Fibroblast of lung (primary cell): ENCODE data around the gene LRRC8D. TPM values are rescaled to one million over a fixed set of nuclear protein-coding genes. Genes with fewer than 3 reads are reported as not detected.
"Not testable (repeated sequence)": the region's sequence is repeated elsewhere in the genome, so short reads cannot be mapped to it uniquely, and the experiment has no call there.

Source experiments
- DNase-seq, 2 donors: peaks; one replicate each; pipeline versions ENCODE4 v3.0.0 to v3.0.0-alpha.2; 2010; ENCODE audit warnings: low read depth in 2 of 2
- H2AFZ ChIP-seq: 2 replicates; pipeline ENCODE4 v1.5.1; 2012; ENCODE audit warnings: low read length, control low read depth, inconsistent platforms
- H3K27ac ChIP-seq: 2 replicates; pipeline ENCODE4 v1.5.1; 2011; ENCODE audit warnings: low read length, control low read depth; ENCODE audit not compliant: insufficient read depth
- H3K27me3 ChIP-seq: 2 replicates; pipeline ENCODE4 v1.5.1; 2011; ENCODE audit warnings: mild to moderate bottlenecking, low read length; ENCODE audit not compliant: control insufficient read depth, insufficient read depth
- H3K36me3 ChIP-seq: 2 replicates; pipeline ENCODE4 v1.5.1; 2011; ENCODE audit warnings: low read length; ENCODE audit not compliant: control insufficient read depth, insufficient read depth
- H3K4me1 ChIP-seq: 2 replicates; pipeline ENCODE4 v1.5.1; 2011; ENCODE audit warnings: low read length; ENCODE audit not compliant: control insufficient read depth, insufficient read depth; ENCODE audit errors: extremely low read depth
- H3K4me2 ChIP-seq: 2 replicates; pipeline ENCODE4 v1.5.1; 2011; ENCODE audit warnings: low read length, control low read depth; ENCODE audit not compliant: insufficient read depth; ENCODE audit errors: extremely low read depth
- H3K4me3 ChIP-seq, 4 experiments: fragments of 200-600 bp in 1 of 4; sonication (generic) in 1 of 4; replicated peaks in 1 of 4; 2 replicates each; pipeline ENCODE4 v1.5.1; 2011 to 2016; ENCODE audit warnings: low read length in 4 of 4, low read depth in 3 of 4, mild to moderate bottlenecking in 3 of 4, control low read depth in 2 of 4, inconsistent platforms in 1 of 4, mixed read lengths in 1 of 4; ENCODE audit not compliant: insufficient read depth in 1 of 4; ENCODE audit errors: control extremely low read depth in 1 of 4
- H3K79me2 ChIP-seq: 2 replicates; pipeline ENCODE4 v1.5.1; 2012; ENCODE audit warnings: mild to moderate bottlenecking, low read length, inconsistent platforms; ENCODE audit not compliant: control insufficient read depth, insufficient read depth
- H3K9ac ChIP-seq: 2 replicates; pipeline ENCODE4 v1.5.1; 2011; ENCODE audit warnings: mild to moderate bottlenecking, low read length, control low read depth; ENCODE audit not compliant: insufficient read depth
- H3K9me3 ChIP-seq: 2 replicates; pipeline ENCODE4 v1.5.1; 2012; ENCODE audit warnings: low read depth, low read length; ENCODE audit not compliant: control insufficient read depth, insufficient read depth
- H4K20me1 ChIP-seq: 2 replicates; pipeline ENCODE4 v1.5.1; 2011; ENCODE audit warnings: low read length; ENCODE audit not compliant: control insufficient read depth, insufficient read depth; ENCODE audit errors: extremely low read depth
- EZH2 ChIP-seq: IDR thresholded peaks from 2 replicates; pipeline ENCODE4 v1.5.1; 2012; ENCODE audit warnings: low read length, control low read depth, mild to moderate bottlenecking; ENCODE audit errors: missing control alignments
- polyA plus RNA-seq, 2 donors: library from polyadenylated mRNA; depleted of rRNA in 1 of 2; stranded (reverse) in 1 of 2; unstranded in 1 of 2; fragments of >200 nt; gene quantifications; 2 replicates each; pipeline ENCODE4 v1.2.1, GENCODE V29; 2011 to 2012; ENCODE audit warnings: missing spikeins in 1 of 2
- total RNA-seq: library from RNA; depleted of rRNA; stranded (reverse); fragments of >200 nt; gene quantifications from 2 replicates; pipeline ENCODE4 v1.2.1, GENCODE V29; 2014
- TF ChIP-seq, protein P1 (sequence below), 2 donors: IDR thresholded peaks in 1 of 2; conservative IDR thresholded peaks in 1 of 2; 1 replicate in 1 of 2; 2 replicates in 1 of 2; pipeline ENCODE4 v1.5.1; 2011 to 2012; ENCODE audit warnings: low read length in 2 of 2, control low read depth in 1 of 2, inconsistent platforms in 1 of 2, low read depth in 1 of 2, mild to moderate bottlenecking in 1 of 2

The LRRC8D gene
- total and polyA plus RNA-seq, 2 donors (not counting 1 experiment from before 2014, with no cell fraction given), result 41.0 to 58.1 TPM

DNA sequence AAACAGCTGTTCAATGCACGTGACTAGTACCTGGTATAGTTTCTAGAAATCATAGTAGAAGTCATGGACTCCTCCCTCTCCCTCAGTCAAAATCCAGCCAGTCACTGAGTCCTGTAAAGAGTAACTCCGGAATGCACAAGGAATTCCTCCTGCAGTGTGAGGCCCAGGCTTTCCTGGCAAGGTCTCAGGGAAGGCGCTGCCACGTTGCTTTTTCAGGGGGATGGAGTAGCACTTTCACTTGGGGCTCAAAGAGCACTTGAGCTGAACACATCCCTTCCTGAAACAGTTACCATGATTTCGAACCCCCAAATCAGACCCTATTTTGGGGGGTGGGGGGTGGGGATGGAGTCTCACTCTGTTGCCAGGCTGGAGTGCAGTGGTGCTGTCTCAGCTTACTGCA is 26.4 kb upstream of the LRRC8D start:
- Histone ChIP-seq H3K4me2 (no peak overlapping the region), H2AFZ (no peak overlapping the region), H3K27ac (no peak overlapping the region), H4K20me1 (no peaks in the 10 kb centered on the region), H3K4me3 (no peak overlapping the region), H3K36me3 (no peaks in the 10 kb centered on the region), H3K27me3 (no peaks in the 10 kb centered on the region), H3K79me2 (no peaks in the 10 kb centered on the region), H3K9me3 (no peaks in the 10 kb centered on the region), H3K4me1 (no peaks in the 10 kb centered on the region), H3K9ac (no peak overlapping the region)
- TF ChIP-seq EZH2, result no peak
- TF ChIP-seq, protein P1, sequence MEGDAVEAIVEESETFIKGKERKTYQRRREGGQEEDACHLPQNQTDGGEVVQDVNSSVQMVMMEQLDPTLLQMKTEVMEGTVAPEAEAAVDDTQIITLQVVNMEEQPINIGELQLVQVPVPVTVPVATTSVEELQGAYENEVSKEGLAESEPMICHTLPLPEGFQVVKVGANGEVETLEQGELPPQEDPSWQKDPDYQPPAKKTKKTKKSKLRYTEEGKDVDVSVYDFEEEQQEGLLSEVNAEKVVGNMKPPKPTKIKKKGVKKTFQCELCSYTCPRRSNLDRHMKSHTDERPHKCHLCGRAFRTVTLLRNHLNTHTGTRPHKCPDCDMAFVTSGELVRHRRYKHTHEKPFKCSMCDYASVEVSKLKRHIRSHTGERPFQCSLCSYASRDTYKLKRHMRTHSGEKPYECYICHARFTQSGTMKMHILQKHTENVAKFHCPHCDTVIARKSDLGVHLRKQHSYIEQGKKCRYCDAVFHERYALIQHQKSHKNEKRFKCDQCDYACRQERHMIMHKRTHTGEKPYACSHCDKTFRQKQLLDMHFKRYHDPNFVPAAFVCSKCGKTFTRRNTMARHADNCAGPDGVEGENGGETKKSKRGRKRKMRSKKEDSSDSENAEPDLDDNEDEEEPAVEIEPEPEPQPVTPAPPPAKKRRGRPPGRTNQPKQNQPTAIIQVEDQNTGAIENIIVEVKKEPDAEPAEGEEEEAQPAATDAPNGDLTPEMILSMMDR (conservative IDR thresholded peaks at IDR 0.05 in 1 of 2, IDR thresholded peaks at IDR 0.05 in 1 of 2; ENCODE audit: low read depth in 1 of 2, low read length in 2 of 2), result no peak
- DNase-seq, result peak in 1 of 2 donors; percentile 71

DNA sequence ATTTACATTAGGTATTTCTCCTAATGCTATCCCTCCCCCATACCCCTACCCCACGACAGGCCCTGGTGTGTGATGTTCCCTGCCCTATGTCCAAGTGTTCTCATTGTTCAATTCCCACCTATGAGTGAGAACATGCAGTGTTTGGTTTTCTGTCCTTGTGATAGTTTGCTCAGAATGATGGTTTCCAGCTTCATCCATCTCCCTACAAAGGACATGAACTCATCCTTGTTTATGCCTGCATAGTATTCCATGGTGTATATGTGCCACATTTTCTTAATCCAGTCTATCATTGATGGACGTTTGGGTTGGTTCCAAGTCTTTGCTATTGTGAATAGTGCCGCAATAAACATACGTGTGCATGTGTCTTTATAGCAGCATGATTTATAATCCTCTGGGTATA is 25.3 kb upstream of the LRRC8D start:
- H4K20me1 ChIP-seq, H3K36me3 ChIP-seq, H3K4me3 ChIP-seq: not testable (repeated sequence)

DNA sequence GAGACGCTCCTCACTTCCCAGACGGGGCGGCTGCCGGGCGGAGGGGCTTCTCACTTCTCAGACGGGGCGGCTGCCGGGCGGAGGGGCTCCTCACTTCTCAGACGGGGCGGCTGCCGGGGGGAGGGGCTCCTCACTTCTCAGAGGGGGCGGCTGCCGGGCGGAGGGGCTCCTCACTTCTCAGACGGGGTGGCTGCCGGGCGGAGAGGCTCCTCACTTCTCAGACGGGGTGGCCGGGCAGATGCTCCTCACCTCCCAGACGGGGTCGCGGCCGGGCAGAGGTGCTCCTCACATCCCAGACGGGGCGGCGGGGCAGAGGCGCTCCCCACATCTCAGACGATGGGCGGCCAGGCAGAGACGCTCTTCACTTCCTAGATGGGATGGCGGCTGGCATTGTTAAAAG is 23.0 kb upstream of the LRRC8D start:
- H3K36me3 ChIP-seq, H3K27me3 ChIP-seq, H4K20me1 ChIP-seq, H3K27ac ChIP-seq, H3K4me2 ChIP-seq, DNase-seq, H3K79me2 ChIP-seq, H3K4me3 ChIP-seq, H2AFZ ChIP-seq, H3K9me3 ChIP-seq, H3K9ac ChIP-seq, H3K4me1 ChIP-seq: not testable (repeated sequence)

More for the DNA sequence above, 25.3 kb upstream of the LRRC8D start:
- not testable (repeated sequence) for H3K27me3 ChIP-seq, H2AFZ ChIP-seq, H3K79me2 ChIP-seq, H3K9me3 ChIP-seq, H3K27ac ChIP-seq, H3K9ac ChIP-seq, H3K4me1 ChIP-seq, DNase-seq, H3K4me2 ChIP-seq

DNA sequence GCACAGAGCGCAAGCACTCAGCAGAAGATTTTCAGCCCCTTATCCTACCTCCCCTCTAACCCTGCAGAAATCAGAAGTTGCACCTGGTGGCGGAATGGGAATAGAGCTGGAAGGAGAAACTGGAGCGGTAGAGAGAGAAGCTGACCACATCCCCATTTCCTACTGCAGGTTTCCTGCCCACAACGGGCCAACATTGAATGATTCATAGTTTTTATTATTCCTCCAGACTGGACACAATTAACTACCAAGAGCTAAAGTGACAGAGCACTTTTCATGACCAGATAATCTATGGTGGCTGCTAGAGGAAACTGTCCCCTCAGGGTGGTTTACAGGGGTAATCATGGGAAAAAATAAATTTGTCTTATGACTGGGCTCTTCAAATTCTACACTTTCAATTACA is 21.3 kb upstream of the LRRC8D start:
- Histone ChIP-seq H3K27ac (no peak overlapping the region), H3K4me2 (no peak overlapping the region), H3K9me3 (no peaks in the 10 kb centered on the region), H2AFZ (no peak overlapping the region), H3K27me3 (no peaks in the 10 kb centered on the region), H3K9ac (no peak overlapping the region), H3K79me2 (no peaks in the 10 kb centered on the region), H3K4me1 (no peaks in the 10 kb centered on the region), H3K36me3 (no peaks in the 10 kb centered on the region), H4K20me1 (no peaks in the 10 kb centered on the region), H3K4me3 (no peak overlapping the region)
- no peak for DNase-seq
- no peak for TF ChIP-seq EZH2
- TF ChIP-seq, protein P1 (conservative IDR thresholded peaks at IDR 0.05 in 1 of 2, IDR thresholded peaks at IDR 0.05 in 1 of 2; ENCODE audit: low read depth in 1 of 2, low read length in 2 of 2), result no peak
